GM06990 (cell line): ENCODE measurements around the gene BORCS6.

Experiments used
- DNase-seq: peaks from one replicate; pipeline ENCODE4 v3.0.0-alpha.2; 2011; ENCODE audit not compliant: insufficient read length; ENCODE audit errors: extremely low read depth
- H3K27me3 ChIP-seq: replicated peaks from 2 replicates; pipeline ENCODE4 v1.6.0; 2011; ENCODE audit warnings: low read length; ENCODE audit not compliant: control insufficient read depth, insufficient read depth
- H3K36me3 ChIP-seq: 2 replicates; pipeline ENCODE4 v1.5.1; 2011; ENCODE audit warnings: low read length; ENCODE audit not compliant: control insufficient read depth, insufficient read depth
- H3K4me3 ChIP-seq: replicated peaks from 2 replicates; pipeline ENCODE4 v1.5.1; 2011; ENCODE audit warnings: low read depth, mild to moderate bottlenecking, control low read depth, low read length
- TF ChIP-seq, protein P1 (sequence below): IDR thresholded peaks from 2 replicates; pipeline ENCODE4 v1.5.1; 2011; ENCODE audit warnings: low read length, control low read depth, mild to moderate bottlenecking, inconsistent platforms; ENCODE audit not compliant: insufficient read depth, poor library complexity, severe bottlenecking

Gene BORCS6

DNA sequence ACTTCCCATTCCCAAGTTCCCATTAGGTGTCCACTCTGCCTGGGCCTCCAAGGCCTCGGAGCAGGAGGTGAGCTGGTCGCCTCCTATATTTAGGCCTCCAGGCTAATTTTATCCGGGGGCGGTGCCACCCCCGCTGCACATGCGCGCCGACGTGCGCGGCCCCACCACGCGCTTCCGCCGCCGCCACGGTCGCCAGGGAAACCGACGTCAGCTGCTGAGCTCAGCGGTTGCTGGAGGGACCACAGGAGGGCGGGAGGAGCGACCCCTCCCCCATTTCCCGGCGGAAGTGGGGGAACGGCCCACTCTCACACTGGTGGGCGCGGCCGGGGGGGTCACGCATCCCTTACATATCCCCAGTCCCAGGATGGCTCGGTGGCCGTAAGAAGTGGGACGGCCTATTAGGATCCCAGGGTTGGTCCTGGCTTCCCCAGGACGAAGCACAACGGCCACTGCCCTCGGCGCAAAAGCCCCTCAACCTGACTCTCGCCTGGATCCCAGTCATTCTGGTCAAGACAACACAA is 38.8 kb downstream of the BORCS6 start:
- Histone ChIP-seq H3K36me3 (peaks cover 30% of the 10 kb centered on the region), H3K27me3 (no peaks in the 10 kb centered on the region), H3K4me3 (peak overlapping the region; percentile 91)
- DNase-seq, result peak; percentile 92
- TF ChIP-seq, protein P1, sequence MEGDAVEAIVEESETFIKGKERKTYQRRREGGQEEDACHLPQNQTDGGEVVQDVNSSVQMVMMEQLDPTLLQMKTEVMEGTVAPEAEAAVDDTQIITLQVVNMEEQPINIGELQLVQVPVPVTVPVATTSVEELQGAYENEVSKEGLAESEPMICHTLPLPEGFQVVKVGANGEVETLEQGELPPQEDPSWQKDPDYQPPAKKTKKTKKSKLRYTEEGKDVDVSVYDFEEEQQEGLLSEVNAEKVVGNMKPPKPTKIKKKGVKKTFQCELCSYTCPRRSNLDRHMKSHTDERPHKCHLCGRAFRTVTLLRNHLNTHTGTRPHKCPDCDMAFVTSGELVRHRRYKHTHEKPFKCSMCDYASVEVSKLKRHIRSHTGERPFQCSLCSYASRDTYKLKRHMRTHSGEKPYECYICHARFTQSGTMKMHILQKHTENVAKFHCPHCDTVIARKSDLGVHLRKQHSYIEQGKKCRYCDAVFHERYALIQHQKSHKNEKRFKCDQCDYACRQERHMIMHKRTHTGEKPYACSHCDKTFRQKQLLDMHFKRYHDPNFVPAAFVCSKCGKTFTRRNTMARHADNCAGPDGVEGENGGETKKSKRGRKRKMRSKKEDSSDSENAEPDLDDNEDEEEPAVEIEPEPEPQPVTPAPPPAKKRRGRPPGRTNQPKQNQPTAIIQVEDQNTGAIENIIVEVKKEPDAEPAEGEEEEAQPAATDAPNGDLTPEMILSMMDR, result no peak

- TF ChIP-seq, protein P1, result no peak
- peaks cover 37% of the 10 kb centered on the region for H3K36me3 ChIP-seq
- H3K4me3 ChIP-seq, result peak overlapping the region; percentile 91
- DNase-seq, result no peak
- no peaks in the 10 kb centered on the region for H3K27me3 ChIP-seq
Observed at GRCh38 chr17:8150194-8151119, 39.5 kb downstream of the BORCS6 start.

- no peak overlapping the region for H3K4me3 ChIP-seq
- no peak for DNase-seq
- no peaks in the 10 kb centered on the region for H3K27me3 ChIP-seq
- TF ChIP-seq, protein P1, result no peak
- H3K36me3 ChIP-seq, result peaks cover 40% of the 10 kb centered on the region
Observed at GRCh38 chr17:8149419-8150193, 40.4 kb downstream of the BORCS6 start.

DNA sequence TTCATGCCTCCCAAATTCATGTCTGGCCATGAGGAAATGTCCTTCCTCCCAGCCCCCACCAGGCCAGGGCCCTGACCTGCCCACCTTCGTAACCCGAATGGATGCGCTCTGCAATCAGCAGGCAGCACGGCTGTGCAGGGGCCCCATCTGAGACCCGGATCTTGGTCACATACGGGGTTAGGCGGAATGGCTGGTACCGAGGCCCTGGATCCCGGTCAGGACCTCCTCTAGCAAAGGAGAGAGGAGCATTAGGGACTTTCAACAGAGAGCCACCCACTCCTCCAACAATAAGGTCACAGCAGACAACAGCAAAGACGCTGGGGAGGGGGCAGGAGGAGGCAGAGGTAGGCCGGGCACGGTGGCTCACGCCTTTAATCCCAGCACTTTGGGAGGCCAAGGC is 41.4 kb downstream of the BORCS6 start:
- Histone ChIP-seq H3K4me3 (no peak overlapping the region), H3K36me3 (peaks cover 46% of the 10 kb centered on the region), H3K27me3 (no peaks in the 10 kb centered on the region)
- TF ChIP-seq, protein P1, result no peak
- DNase-seq, result no peak

DNA sequence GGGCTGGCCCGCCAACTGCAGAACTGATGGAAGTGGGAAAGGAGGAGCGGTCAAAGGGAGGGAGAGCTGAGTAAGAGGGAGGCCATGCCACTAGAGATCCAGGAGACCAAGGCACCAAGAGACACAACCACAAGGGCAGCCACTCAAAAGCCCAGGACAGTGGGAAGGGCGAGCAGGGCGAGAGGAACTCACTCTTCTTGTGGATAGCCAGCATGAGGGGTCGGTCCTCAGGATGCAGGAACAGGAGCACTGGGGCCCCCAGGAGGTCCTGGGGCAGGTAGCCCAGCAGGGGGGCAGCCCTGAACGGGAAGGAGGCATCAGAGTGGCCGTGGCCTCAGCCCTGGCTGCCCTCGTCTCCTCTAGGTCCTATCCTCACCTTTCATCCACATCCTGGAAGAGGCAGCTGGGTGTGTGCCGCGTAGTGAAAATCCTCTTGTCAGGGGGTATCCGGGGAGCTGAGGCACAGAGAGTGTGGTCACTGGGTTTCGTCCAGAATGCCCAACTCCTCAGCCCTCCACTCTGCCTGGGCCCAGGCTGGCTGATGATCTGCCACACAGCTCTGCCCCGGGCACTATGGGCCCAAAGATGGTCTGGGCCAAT is 42.1 kb downstream of the BORCS6 start:
- TF ChIP-seq, protein P1, result no peak

More for the DNA sequence above, 42.1 kb downstream of the BORCS6 start:
- DNase-seq, result no peak
- Histone ChIP-seq H3K4me3 (no peak overlapping the region), H3K36me3 (peaks cover 51% of the 10 kb centered on the region), H3K27me3 (no peaks in the 10 kb centered on the region)
